CD4-positive, alpha-beta T cell treated with Interleukin-21 for 1 hour (primary cell): ENCODE results near the gene ADK.
A peak's percentile ranks its signal among the peaks of the same experiment; 100 is the strongest.

Experiments
- DNase-seq: peaks from one replicate; pipeline ENCODE4 v3.0.0-alpha.2; 2020

Gene ADK

GRCh38 chr10:74685564-74685963 is 534.5 kb downstream of the ADK start:
- no peak for DNase-seq

GRCh38 chr10:74690393-74690792 is 539.4 kb downstream of the ADK start:
- no peak for DNase-seq

- DNase-seq, result no peak
These were observed 540.1 kb downstream of the ADK start for GRCh38 chr10:74691164-74691563.

- no peak for DNase-seq
These were observed 553.8 kb downstream of the ADK start for GRCh38 chr10:74704629-74705357.

GRCh38 chr10:74705358-74705980 is 554.4 kb downstream of the ADK start:
- no peak for DNase-seq

GRCh38 chr10:74706966-74707365 is 555.9 kb downstream of the ADK start:
- DNase-seq, result no peak

- no peak for DNase-seq
These were observed 557.2 kb downstream of the ADK start for GRCh38 chr10:74708246-74708645.

- DNase-seq, result no peak
These were observed 567.2 kb downstream of the ADK start for GRCh38 chr10:74718208-74718607.

GRCh38 chr10:74728225-74728624 is 577.2 kb downstream of the ADK start:
- DNase-seq, result no peak

- DNase-seq, result no peak
These were observed 579.2 kb downstream of the ADK start for GRCh38 chr10:74730246-74730645.

- DNase-seq, result no peak
These were observed 582.6 kb downstream of the ADK start for GRCh38 chr10:74733612-74734011.

- no peak for DNase-seq
These were observed 585.0 kb downstream of the ADK start for GRCh38 chr10:74736029-74736428.

- no peak for DNase-seq
These were observed 587.0 kb downstream of the ADK start for GRCh38 chr10:74738052-74738451.

GRCh38 chr10:74738542-74738941 is 587.5 kb downstream of the ADK start:
- DNase-seq, result no peak

- peak; percentile 57 for DNase-seq
These were observed 588.1 kb downstream of the ADK start for GRCh38 chr10:74738985-74739567.

- no peak for DNase-seq
These were observed 592.4 kb downstream of the ADK start for GRCh38 chr10:74743401-74743800.

GRCh38 chr10:74745449-74745848 is 594.4 kb downstream of the ADK start:
- no peak for DNase-seq

GRCh38 chr10:74746813-74747212 is 595.8 kb downstream of the ADK start:
- DNase-seq, result no peak

- DNase-seq, result no peak
These were observed 597.5 kb downstream of the ADK start for GRCh38 chr10:74748468-74749031.

- DNase-seq, result no peak
These were observed 599.8 kb downstream of the ADK start for GRCh38 chr10:74750848-74751274.

GRCh38 chr10:74752371-74753040 is 601.5 kb downstream of the ADK start:
- no peak for DNase-seq

- DNase-seq, result no peak
These were observed 602.6 kb downstream of the ADK start for GRCh38 chr10:74753442-74754211.

- no peak for DNase-seq
These were observed 603.4 kb downstream of the ADK start for GRCh38 chr10:74754381-74754821.
